Gastroesophageal sphincter (tissue), 3 donors: ENCODE measurements around the gene HPSE.

Experiments
- EP300 ChIP-seq: sonication (generic); formaldehyde crosslinking; IDR thresholded peaks from one replicate; pipeline ENCODE4 v1.6.1; 2017; ENCODE audit warnings: antibody characterized with exemption, mild to moderate bottlenecking
- POLR2A ChIP-seq, 2 donors: fragments of 450-650 bp; IDR thresholded peaks; one replicate each; pipeline ENCODE4 v1.6.1; 2017; ENCODE audit warnings: antibody characterized with exemption in 2 of 2, mild to moderate bottlenecking in 2 of 2, moderate library complexity in 1 of 2
- POLR2AphosphoS5 ChIP-seq: sonication (generic); formaldehyde crosslinking; IDR thresholded peaks from one replicate; pipeline ENCODE4 v1.6.1; 2017; ENCODE audit warnings: antibody characterized with exemption
- TF ChIP-seq, protein P1 (sequence below), 4 experiments: fragments of 200-600 bp in 2 of 4; fragments of 450-650 bp in 2 of 4; sonication (generic) in 1 of 4; IDR thresholded peaks; one replicate each; pipeline ENCODE4 v1.5.1; 2017 to 2019; ENCODE audit warnings: antibody characterized with exemption in 4 of 4, mild to moderate bottlenecking in 2 of 4, moderate library complexity in 2 of 4

DNA sequence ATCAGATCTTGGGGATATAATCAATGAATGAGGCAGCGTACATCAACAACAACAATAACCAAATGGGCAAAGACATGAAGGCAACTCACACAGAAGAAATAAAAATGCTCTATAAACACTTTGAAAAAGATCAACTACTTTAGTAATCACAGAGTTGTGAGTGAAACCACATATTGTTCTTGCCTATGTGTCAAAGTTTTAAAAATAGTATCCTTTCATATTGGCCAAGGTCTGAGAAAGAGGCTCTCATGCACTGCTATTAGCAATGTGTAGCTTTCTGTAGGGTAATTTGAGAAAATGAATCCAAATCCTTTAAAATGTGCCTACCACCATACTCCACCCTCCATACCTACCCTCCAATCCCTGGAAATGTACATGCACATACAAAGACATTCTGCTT is 75.1 kb downstream of the HPSE start:
- TF ChIP-seq, protein P1, sequence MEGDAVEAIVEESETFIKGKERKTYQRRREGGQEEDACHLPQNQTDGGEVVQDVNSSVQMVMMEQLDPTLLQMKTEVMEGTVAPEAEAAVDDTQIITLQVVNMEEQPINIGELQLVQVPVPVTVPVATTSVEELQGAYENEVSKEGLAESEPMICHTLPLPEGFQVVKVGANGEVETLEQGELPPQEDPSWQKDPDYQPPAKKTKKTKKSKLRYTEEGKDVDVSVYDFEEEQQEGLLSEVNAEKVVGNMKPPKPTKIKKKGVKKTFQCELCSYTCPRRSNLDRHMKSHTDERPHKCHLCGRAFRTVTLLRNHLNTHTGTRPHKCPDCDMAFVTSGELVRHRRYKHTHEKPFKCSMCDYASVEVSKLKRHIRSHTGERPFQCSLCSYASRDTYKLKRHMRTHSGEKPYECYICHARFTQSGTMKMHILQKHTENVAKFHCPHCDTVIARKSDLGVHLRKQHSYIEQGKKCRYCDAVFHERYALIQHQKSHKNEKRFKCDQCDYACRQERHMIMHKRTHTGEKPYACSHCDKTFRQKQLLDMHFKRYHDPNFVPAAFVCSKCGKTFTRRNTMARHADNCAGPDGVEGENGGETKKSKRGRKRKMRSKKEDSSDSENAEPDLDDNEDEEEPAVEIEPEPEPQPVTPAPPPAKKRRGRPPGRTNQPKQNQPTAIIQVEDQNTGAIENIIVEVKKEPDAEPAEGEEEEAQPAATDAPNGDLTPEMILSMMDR (IDR thresholded peaks at IDR 0.05): no peak
- TF ChIP-seq POLR2A (IDR thresholded peaks at IDR 0.05) (no peak), EP300 (no peak), POLR2AphosphoS5 (no peak)
